ENCODE data around the gene SART1.

Gene SART1

GRCh38 chr11:65916391-65916790 is 45.1 kb upstream of the SART1 start:
- no peak for TF ChIP-seq CREB1 (IDR thresholded peaks at IDR 0.05; ENCODE audit: low read depth)

- TF ChIP-seq EGR1 (IDR thresholded peaks at IDR 0.05): no peak
- no peak for TF ChIP-seq MAX (IDR thresholded peaks at IDR 0.05)
- no peak for TF ChIP-seq TAF1 (IDR thresholded peaks at IDR 0.05; ENCODE audit: low read depth)
These were observed 44.5 kb upstream of the SART1 start for GRCh38 chr11:65917077-65917433.

DNA sequence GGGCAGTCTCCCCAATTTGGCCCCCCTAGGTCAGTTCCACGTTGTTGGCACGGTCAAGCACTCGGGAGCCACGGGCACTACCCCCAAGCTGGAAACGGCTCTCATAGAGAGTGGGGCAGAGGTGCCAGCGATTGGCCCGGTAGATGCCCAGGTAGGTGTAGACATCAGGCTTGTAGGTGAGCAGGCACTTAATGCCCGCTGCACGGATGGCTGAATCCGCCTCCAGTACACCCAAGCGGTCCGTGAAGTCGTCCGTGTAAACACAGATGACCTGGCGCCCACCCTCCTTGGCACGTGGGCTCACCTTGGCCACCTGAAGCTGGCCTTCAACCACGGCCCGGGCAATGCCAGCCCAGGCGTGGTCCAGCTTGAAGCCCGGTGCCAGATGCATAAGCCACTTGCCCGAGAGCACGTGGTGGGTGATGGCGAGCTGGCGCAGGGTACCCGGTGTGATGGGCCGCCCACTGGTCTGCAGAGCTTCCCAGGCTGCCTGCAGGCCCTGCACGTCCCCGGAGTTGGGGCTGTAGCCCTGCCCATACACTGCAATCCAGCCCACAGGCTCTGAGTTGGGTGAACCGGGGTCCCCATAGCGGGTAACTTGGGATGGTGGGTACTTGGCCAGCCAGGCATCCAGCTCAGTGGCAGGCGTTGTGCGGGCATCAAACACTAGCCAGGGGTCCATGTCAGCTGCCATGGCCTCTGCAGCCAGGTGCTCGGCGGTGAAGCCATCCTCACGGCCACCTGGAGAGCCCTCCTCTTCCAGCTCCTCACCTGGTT is 43.9 kb upstream of the SART1 start:
- TF ChIP-seq MAX (IDR thresholded peaks at IDR 0.05) (no peak), RAD21 (IDR thresholded peaks at IDR 0.05; ENCODE audit: low read depth) (no peak)
- TF ChIP-seq, protein P1, sequence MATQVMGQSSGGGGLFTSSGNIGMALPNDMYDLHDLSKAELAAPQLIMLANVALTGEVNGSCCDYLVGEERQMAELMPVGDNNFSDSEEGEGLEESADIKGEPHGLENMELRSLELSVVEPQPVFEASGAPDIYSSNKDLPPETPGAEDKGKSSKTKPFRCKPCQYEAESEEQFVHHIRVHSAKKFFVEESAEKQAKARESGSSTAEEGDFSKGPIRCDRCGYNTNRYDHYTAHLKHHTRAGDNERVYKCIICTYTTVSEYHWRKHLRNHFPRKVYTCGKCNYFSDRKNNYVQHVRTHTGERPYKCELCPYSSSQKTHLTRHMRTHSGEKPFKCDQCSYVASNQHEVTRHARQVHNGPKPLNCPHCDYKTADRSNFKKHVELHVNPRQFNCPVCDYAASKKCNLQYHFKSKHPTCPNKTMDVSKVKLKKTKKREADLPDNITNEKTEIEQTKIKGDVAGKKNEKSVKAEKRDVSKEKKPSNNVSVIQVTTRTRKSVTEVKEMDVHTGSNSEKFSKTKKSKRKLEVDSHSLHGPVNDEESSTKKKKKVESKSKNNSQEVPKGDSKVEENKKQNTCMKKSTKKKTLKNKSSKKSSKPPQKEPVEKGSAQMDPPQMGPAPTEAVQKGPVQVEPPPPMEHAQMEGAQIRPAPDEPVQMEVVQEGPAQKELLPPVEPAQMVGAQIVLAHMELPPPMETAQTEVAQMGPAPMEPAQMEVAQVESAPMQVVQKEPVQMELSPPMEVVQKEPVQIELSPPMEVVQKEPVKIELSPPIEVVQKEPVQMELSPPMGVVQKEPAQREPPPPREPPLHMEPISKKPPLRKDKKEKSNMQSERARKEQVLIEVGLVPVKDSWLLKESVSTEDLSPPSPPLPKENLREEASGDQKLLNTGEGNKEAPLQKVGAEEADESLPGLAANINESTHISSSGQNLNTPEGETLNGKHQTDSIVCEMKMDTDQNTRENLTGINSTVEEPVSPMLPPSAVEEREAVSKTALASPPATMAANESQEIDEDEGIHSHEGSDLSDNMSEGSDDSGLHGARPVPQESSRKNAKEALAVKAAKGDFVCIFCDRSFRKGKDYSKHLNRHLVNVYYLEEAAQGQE (IDR thresholded peaks at IDR 0.05; ENCODE audit: low read depth): no peak

- TF ChIP-seq MAX (IDR thresholded peaks at IDR 0.05) (peak; percentile 29; the same call in 1 of the 2 replicates), FOXM1 (IDR thresholded peaks at IDR 0.05; ENCODE audit: borderline replicate concordance, low read depth) (no peak), YY1 (IDR thresholded peaks at IDR 0.05; ENCODE audit: low read depth) (peak; percentile 91), NFIC (IDR thresholded peaks at IDR 0.05) (no peak), TCF12 (IDR thresholded peaks at IDR 0.05; ENCODE audit: low read depth) (no peak), TEAD4 (IDR thresholded peaks at IDR 0.05) (no peak), CEBPB (IDR thresholded peaks at IDR 0.05) (no peak), EGR1 (IDR thresholded peaks at IDR 0.05) (peak; percentile 59; the same call in 1 of the 2 replicates), RAD21 (IDR thresholded peaks at IDR 0.05; ENCODE audit: low read depth) (no peak), USF1 (IDR thresholded peaks at IDR 0.05) (no peak), TAF1 (IDR thresholded peaks at IDR 0.05; ENCODE audit: low read depth) (peak; percentile 10; the same call in 1 of the 2 replicates), ZBTB7A (IDR thresholded peaks at IDR 0.05; ENCODE audit: low read depth) (no peak), CREB1 (IDR thresholded peaks at IDR 0.05; ENCODE audit: low read depth) (no peak), EP300 (IDR thresholded peaks at IDR 0.05; ENCODE audit: borderline replicate concordance) (0 out of 2 replicates have a peak, but pooled peaks have one; percentile 7)
- TF ChIP-seq, protein P1 (IDR thresholded peaks at IDR 0.05; ENCODE audit: low read depth): no peak
These were observed 43.1 kb upstream of the SART1 start, which contains the start of gene C11orf68 for GRCh38 chr11:65918211-65919140. C11orf68 (minus strand) TSS chr11:65919062; CDS start chr11:65919031, 31 bp downstream.

DNA sequence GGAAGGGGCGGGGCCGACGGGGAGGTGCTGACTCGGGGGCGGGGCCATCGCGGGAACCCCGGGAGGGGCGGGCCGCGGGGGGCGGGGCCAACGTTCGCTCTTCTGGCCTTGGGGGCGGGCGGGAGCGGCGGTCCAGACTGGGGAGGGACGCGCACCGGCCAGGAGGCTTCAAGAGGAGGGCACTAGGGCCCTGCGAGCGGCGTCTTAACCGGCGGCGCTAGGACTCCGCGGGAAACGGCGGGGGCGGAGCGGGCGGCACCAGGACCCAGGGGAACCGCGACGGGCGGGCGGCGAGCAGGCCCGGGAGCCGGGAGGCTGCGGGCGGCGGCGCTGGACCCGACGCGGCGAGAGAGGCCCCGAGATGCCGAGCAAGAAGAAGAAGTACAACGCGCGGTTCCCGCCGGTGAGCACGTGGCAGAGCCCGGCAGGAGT is 42.4 kb upstream of the SART1 start, which contains the start of gene DRAP1:
Gene DRAP1, plus strand, starts transcription at position 286 of the 432 bp plus-strand sequence. Its CDS starts 76 bp downstream, at position 362.
- TF ChIP-seq USF1 (IDR thresholded peaks at IDR 0.05) (peak; percentile 23; the same call in 1 of the 2 replicates), ZBTB7A (IDR thresholded peaks at IDR 0.05; ENCODE audit: low read depth) (no peak), CEBPB (IDR thresholded peaks at IDR 0.05) (peak; percentile 15; the same call in 1 of the 2 replicates), FOXM1 (IDR thresholded peaks at IDR 0.05; ENCODE audit: borderline replicate concordance, low read depth) (no peak), YY1 (IDR thresholded peaks at IDR 0.05; ENCODE audit: low read depth) (no peak), TAF1 (IDR thresholded peaks at IDR 0.05; ENCODE audit: low read depth) (peak; percentile 56), CREB1 (IDR thresholded peaks at IDR 0.05; ENCODE audit: low read depth) (peak; percentile 49; the same call in 1 of the 2 replicates), TCF12 (IDR thresholded peaks at IDR 0.05; ENCODE audit: low read depth) (peak; percentile 78; the same call in 1 of the 2 replicates), TEAD4 (IDR thresholded peaks at IDR 0.05) (peak; percentile 59), EP300 (IDR thresholded peaks at IDR 0.05; ENCODE audit: borderline replicate concordance) (peak; percentile 63), MAX (IDR thresholded peaks at IDR 0.05) (peak; percentile 81), EGR1 (IDR thresholded peaks at IDR 0.05) (peak; percentile 100), NFIC (IDR thresholded peaks at IDR 0.05) (peak; percentile 54; the same call in 1 of the 2 replicates), RAD21 (IDR thresholded peaks at IDR 0.05; ENCODE audit: low read depth) (no peak)
- TF ChIP-seq, protein P1 (IDR thresholded peaks at IDR 0.05; ENCODE audit: low read depth): 0 out of 2 replicates have a peak, but pooled peaks have one; percentile 14
